Kidney (tissue), 14 donors: ENCODE data around the gene TRIM22. TPM values are rescaled to one million over a fixed set of nuclear protein-coding genes. Genes with fewer than 3 reads are reported as not detected.

ENCODE experiments used
- DNase-seq, 5 donors: peaks; one replicate each; pipeline ENCODE4 v3.0.0-alpha.2; 2013 to 2020
- FAIRE-seq: peaks from 2 replicates; lab custom pipeline; 2012; peaks lifted over from hg19 to GRCh38; lab: Jason Lieb, UNC
- H3K27ac ChIP-seq, 2 donors: one replicate each; pipeline ENCODE4 v1.7.0; 2013; ENCODE audit warnings: low read depth in 2 of 2, low read length in 2 of 2, inconsistent platforms in 1 of 2
- H3K27me3 ChIP-seq: one replicate; pipeline ENCODE4 v1.7.1; 2013; ENCODE audit warnings: low read length, inconsistent platforms; ENCODE audit not compliant: control insufficient read depth, insufficient read depth
- H3K36me3 ChIP-seq, 3 donors: one replicate each; pipeline versions ENCODE4 v1.7.0 to v1.7.1; 2013; ENCODE audit warnings: low read length in 3 of 3, control low read depth in 1 of 3, inconsistent platforms in 1 of 3; ENCODE audit not compliant: insufficient read depth in 3 of 3, control insufficient read depth in 2 of 3
- H3K4me1 ChIP-seq, 3 donors: one replicate each; pipeline versions ENCODE4 v1.7.0 to v1.7.1; 2013; ENCODE audit warnings: low read length in 3 of 3, inconsistent platforms in 1 of 3, low read depth in 1 of 3; ENCODE audit not compliant: control insufficient read depth in 2 of 3, insufficient read depth in 2 of 3
- H3K4me3 ChIP-seq, 3 donors: one replicate each; pipeline versions ENCODE4 v1.7.0 to v1.8.1; 2013; ENCODE audit warnings: low read length in 3 of 3, control low read depth in 1 of 3, inconsistent platforms in 1 of 3
- H3K9ac ChIP-seq, 3 donors: one replicate each; pipeline versions ENCODE4 v1.7.0 to v1.7.1; 2013; ENCODE audit warnings: low read length in 3 of 3, control low read depth in 1 of 3, inconsistent platforms in 1 of 3
- H3K9me3 ChIP-seq, 3 donors: one replicate each; pipeline versions ENCODE4 v1.7.0 to v1.7.1; 2013; ENCODE audit warnings: low read length in 3 of 3, control low read depth in 1 of 3, inconsistent platforms in 1 of 3; ENCODE audit not compliant: control insufficient read depth in 2 of 3, insufficient read depth in 1 of 3
- intact Hi-C: fragments of 100-400 bp; cut with DNase I; formaldehyde crosslinking; loops from one replicate; pipeline ENCODE4 v1.11.1; 2022
- polyA plus RNA-seq: library from polyadenylated mRNA; stranded (reverse); fragments of 350-450 nt; fragmentation: Illumina TruSeq; extraction: RNeasy Lipid Tissue Mini Kit (QIAGEN cat#74804); gene quantifications from one replicate; pipeline ENCODE4 v1.2.3, GENCODE V29; 2014; ENCODE audit warnings: low read depth, low replicate concordance; ENCODE audit not compliant: insufficient read depth
- total RNA-seq: library from RNA; stranded (reverse); fragmentation: NEBNext Ultra II Directional; extraction: Animal tissue kit (Norgen Biotek cat#: 25700); gene quantifications from one replicate; pipeline ENCODE4 v1.2.1, GENCODE V29; 2021
- TF ChIP-seq, protein P1 (sequence below): IDR thresholded peaks from 3 replicates; pipeline ENCODE4 v1.5.1; 2012; ENCODE audit warnings: mild to moderate bottlenecking, moderate library complexity, borderline replicate concordance; ENCODE audit not compliant: insufficient read depth; ENCODE audit errors: extremely low read depth
- donor health status: control.
- donor health status: control.
- donor health status: control.
- donor health status: control.
- donor health status: control.
- donor health status: DM: yes; HTN: yes; CAD: no.
- donor health status: Normal renal cell carcinoma (clear cell type).

Gene TRIM22
- total and polyA plus RNA-seq, 2 donors from 2014 or later, result 11.5 to 80.9 TPM

GRCh38 chr11:5698281-5698680, 8.7 kb downstream of the TRIM22 start:
- Histone ChIP-seq H3K27me3 (no peaks in the 10 kb centered on the region), H3K36me3 (peaks cover 0 to 2% (median 0%) of the 10 kb centered on the region in 3 donors), H3K4me1 (no peaks in the 10 kb centered on the region), H3K9ac (no peak overlapping the region), H3K27ac (no peak overlapping the region), H3K4me3 (no peak overlapping the region), H3K9me3 (no peaks in the 10 kb centered on the region)
- intact Hi-C loops, result no loop called here
- no peak for FAIRE-seq
- TF ChIP-seq, protein P1, sequence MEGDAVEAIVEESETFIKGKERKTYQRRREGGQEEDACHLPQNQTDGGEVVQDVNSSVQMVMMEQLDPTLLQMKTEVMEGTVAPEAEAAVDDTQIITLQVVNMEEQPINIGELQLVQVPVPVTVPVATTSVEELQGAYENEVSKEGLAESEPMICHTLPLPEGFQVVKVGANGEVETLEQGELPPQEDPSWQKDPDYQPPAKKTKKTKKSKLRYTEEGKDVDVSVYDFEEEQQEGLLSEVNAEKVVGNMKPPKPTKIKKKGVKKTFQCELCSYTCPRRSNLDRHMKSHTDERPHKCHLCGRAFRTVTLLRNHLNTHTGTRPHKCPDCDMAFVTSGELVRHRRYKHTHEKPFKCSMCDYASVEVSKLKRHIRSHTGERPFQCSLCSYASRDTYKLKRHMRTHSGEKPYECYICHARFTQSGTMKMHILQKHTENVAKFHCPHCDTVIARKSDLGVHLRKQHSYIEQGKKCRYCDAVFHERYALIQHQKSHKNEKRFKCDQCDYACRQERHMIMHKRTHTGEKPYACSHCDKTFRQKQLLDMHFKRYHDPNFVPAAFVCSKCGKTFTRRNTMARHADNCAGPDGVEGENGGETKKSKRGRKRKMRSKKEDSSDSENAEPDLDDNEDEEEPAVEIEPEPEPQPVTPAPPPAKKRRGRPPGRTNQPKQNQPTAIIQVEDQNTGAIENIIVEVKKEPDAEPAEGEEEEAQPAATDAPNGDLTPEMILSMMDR, result no peak
- DNase-seq, result no peak

GRCh38 chr11:5700421-5701054, 10.9 kb downstream of the TRIM22 start:
- Histone ChIP-seq H3K9me3 (no peaks in the 10 kb centered on the region), H3K36me3 (peaks cover 0 to 2% (median 0%) of the 10 kb centered on the region in 3 donors), H3K27ac (no peak overlapping the region), H3K4me3 (no peak overlapping the region), H3K9ac (no peak overlapping the region), H3K4me1 (no peaks in the 10 kb centered on the region), H3K27me3 (no peaks in the 10 kb centered on the region)
- FAIRE-seq (no peak), DNase-seq (no peak)
- intact Hi-C loops, result no loop called here
- TF ChIP-seq, protein P1, result no peak

DNA sequence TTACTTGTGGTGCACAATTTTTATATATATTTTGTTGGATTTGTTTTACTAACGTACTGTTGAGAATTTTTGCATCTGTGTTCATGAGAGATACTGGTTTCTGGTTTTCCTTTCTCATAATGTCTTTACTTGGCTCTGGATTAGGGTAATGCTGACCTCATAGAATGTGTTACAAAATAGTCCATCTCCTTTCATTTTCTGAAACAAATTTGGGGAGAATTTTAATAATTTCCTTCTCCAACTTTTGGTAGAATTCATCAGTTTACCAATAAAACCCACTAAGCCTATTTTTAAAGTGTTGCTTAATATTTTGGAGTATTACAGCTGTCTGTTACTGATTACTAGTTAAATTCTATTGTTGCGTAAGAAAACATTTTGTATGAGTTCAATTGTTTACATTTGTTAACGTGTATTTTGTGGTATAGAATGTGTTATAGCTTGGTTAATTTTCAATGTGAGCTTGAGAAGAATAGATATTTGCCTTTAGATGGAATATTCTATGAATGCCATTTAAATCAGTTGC, 11.5 kb downstream of the TRIM22 start:
- intact Hi-C loops, result no loop called here

More for the DNA sequence above, 11.5 kb downstream of the TRIM22 start:
- Histone ChIP-seq H3K9me3 (no peaks in the 10 kb centered on the region), H3K27ac (no peak overlapping the region), H3K36me3 (peaks cover 0 to 2% (median 0%) of the 10 kb centered on the region in 3 donors), H3K4me1 (no peaks in the 10 kb centered on the region), H3K4me3 (no peak overlapping the region), H3K9ac (no peak overlapping the region), H3K27me3 (no peaks in the 10 kb centered on the region)
- no peak for FAIRE-seq
- TF ChIP-seq, protein P1, result no peak
- no peak for DNase-seq
